NCI-H345 treated with DMSO at 0.1 percent for 48 hours (cell line): ENCODE results near the gene SLC25A29.
"Not testable (repeated sequence)": the region's sequence is repeated elsewhere in the genome, so short reads cannot be mapped to it uniquely, and the experiment has no call there.

Source experiments
- DNase-seq: peaks from one replicate; lab custom pipeline; 2025; ENCODE audit not compliant: unreplicated experiment; lab: John Stamatoyannopoulos, UW

SLC25A29 gene

GRCh38 chr14:100312877-100313400, 6.7 kb upstream of the SLC25A29 start:
- DNase-seq = peak; percentile 33

GRCh38 chr14:100312110-100312876, 6.0 kb upstream of the SLC25A29 start:
- DNase-seq = not testable (repeated sequence)

- DNase-seq = no peak
Measured at GRCh38 chr14:100309028-100309737, 2.9 kb upstream of the SLC25A29 start.

- DNase-seq = not testable (repeated sequence)
Measured at GRCh38 chr14:100308427-100308792, 2.2 kb upstream of the SLC25A29 start.

GRCh38 chr14:100307766-100308426, 1.7 kb upstream of the SLC25A29 start:
- DNase-seq = no peak

DNA sequence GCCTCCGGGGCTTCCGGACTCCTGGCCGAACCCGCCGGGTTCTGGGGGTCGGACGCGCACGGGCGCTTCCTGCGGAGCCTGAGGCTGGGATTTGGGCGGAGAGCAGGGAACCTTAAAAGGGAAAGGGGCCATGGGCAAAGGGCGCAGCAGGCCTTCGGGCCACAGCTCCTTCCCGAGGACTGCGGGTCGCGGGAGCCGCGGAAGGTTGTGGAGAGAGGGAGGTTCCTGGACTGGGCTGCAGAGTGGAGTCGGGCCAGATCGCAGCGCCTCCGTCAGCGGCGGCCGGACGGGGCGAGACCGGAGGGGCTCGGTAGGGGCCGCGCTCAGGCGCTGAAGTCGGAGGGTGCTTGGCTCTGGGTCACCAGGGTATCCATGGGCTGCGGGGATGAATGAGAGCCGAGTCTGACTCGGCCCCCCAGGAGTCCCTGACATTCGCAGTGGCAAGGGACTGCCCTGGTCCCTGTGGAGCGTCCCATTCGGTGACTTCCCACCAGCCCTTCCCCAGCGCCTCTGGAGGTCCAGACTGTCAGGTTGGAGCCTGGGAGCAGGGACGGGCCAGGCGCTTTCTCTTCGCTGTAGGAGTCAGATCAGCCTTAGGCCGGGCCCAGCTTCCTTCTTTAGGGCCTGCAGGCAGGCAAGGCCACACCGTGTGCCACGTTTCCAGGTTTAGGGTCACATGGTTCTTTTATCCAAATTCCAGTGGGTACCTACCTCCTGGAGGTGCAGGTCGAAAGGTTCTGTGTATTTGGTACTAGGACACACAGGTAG, 938 bp upstream of the SLC25A29 start:
- DNase-seq = no peak

GRCh38 chr14:100305324-100306100, 732 bp downstream of the SLC25A29 start:
- no peak for DNase-seq

DNA sequence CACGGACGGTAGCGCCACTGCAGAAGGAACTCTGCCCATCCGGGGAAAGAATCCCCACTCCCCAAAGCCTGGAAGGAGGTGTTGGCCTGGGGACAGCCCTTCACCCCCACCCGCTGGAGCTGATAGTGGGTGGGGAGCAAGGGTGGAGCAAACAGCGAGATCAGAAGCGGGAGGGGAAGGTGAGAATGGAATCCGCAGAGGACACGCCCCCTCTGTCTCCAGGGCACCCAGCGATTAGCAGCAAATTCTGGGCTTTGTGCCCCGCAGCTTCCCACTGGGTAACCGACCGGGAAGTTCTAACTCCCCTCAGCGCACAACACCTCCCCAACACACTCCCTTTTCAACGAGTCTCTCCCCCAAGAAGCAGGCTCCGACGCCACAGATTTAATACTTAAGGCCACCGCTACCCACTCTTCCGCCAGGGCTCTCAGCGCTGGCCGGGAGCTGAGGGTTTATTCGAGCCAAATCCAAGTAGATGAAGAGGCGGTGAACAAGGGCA, 1.4 kb downstream of the SLC25A29 start:
- DNase-seq = peak; percentile 46

DNA sequence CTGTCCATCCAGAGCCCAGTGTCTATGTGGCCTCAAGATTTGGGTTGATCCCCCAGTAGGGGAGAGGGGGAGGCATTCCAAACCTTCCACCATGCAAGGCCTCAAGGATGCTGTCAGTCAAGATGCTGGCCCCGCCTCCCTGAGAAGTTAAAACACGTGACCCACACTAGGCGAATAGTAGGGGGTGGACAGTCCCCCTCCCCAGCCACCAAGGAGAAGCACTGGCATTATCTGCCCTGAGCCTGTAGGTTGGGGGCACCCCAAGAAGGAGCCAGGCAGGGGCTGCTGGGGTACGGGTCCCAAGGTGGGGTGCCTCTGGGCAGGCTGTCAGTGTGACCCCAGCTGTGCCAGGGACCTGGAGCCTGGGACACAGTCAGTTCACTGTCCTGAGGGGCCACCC, 2.3 kb downstream of the SLC25A29 start:
- no peak for DNase-seq

GRCh38 chr14:100303179-100303578, 3.1 kb downstream of the SLC25A29 start:
- no peak for DNase-seq

DNA sequence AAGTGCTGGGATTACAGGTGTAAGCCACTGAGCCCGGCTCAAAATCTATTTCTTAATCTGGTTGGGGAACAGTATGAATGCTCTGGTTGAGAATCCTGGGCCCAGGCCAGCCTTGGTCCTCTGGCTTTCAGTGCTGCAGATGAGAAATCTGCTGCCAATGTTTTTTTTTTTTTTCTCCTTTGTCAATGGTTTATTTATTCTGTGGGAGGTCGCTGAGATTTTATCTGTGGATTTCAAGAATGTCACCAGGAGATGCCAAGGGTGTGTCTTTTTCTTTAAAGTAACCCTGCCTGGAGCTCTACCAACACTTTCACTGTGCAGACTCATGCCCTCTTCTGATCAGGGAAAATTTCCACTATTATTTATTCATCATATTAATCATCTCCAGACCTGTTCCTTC, 3.6 kb downstream of the SLC25A29 start:
- no peak for DNase-seq

- no peak for DNase-seq
Measured at GRCh38 chr14:100299238-100299560, 7.0 kb downstream of the SLC25A29 start.

DNA sequence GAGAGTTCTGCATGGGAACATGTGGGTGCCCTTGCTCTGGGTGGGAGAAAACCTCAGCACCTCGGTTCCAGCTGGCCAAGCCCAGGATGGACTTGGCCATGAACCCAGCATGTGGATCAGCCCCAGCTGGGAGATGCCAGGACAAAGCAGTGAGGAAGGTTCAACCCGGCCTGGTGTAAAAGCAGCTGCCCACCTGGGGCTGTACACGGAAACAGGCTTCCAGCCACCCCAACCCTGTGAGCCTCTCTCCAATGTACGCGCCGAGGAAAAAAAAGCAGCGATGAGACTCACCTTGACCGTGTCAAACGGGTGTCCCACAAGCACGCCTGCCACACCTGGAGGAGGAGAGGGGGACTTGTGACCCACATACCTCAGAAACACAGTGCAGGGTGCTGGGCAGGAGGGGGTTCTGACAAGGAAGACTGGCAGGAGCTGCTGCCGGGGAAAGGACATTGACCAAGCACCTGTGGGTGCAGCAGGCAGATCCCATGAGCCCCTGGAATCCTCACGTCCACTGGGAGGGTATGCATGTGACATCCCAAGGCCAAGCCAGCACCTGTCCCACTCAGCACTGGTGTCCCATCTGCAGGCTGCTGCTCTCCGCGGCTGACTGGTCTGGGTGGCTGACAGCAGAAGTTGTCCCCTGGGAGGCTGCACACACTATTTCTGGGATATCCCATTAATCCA, 7.5 kb downstream of the SLC25A29 start:
- DNase-seq = no peak

GRCh38 chr14:100297320-100298300, 8.6 kb downstream of the SLC25A29 start:
- no peak for DNase-seq

GRCh38 chr14:100296729-100297128, 9.5 kb downstream of the SLC25A29 start:
- not testable (repeated sequence) for DNase-seq

DNA sequence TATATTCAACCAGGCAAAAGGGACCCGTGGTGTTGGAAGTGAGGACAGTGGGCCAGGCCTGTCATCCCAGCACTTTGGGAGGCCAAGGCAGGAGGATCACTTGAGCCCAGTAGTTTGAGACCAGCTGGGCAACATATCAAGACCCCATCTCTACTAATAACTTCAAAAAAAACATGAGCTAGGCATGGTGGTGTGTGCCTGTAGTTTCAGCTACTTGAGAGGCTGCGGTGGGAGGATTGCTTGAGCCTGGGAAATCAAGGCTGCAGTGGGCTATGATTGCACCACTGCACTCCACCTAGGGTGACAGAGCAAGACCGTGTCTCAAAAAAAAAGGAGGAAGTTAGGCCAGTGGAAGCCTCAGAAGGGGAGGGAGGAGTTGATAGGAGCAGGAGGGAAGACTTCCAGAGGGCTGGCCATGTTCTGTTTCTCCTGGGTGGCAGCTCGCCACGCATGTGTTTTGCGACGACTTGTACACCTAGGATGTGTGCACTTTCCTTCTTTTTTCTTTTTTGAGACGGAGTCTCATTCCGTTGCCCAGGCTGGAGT, 10.1 kb downstream of the SLC25A29 start:
- no peak for DNase-seq

- DNase-seq = no peak
Measured at GRCh38 chr14:100295376-100296105, 10.7 kb downstream of the SLC25A29 start.

DNA sequence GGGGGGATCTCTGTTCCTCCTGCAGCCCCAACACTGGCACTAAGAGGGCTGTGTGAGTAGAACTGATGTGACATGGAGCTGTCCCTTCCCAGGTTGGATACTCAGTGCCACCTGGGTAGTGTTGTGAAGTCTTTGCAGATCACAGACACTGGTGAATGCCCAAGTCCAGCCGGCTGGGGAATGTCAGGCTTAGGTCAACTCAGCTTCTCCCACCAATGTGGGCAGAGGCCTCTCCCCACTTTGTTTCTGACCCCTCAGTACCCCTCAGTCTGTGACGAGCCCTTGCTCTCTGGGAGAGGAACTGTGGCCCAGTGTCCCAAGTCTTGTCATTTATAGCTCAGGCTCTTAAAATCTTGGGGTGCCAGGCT, 11.3 kb downstream of the SLC25A29 start:
- no peak for DNase-seq
